Measurements from ENCODE around the gene POP7. TPM values are rescaled to one million over a fixed set of nuclear protein-coding genes. Genes with fewer than 3 reads are reported as not detected.

Gene POP7
- total RNA-seq, 2 donors from 2014 or later, result 21.5 to 25.0 TPM

- ATAC-seq, result peak; percentile 30
Measured at GRCh38 chr7:100745184-100745583, 39.3 kb downstream of the POP7 start.

GRCh38 chr7:100752994-100753393 is 47.1 kb downstream of the POP7 start:
- ATAC-seq (no peak), DNase-seq (no peak)
- intact Hi-C loops (cut with DNase I, micrococcal nuclease), result no loop called here

More at GRCh38 chr7:100745184-100745583, 39.3 kb downstream of the POP7 start:
- peak in 1 of 2 donors; percentile 47 for DNase-seq
- intact Hi-C loops (cut with DNase I, micrococcal nuclease), result no loop called here

- intact Hi-C loops (cut with DNase I, micrococcal nuclease), result no loop called here
- no peak for ATAC-seq
Measured at GRCh38 chr7:100753750-100754149, 47.8 kb downstream of the POP7 start.

More at GRCh38 chr7:100753750-100754149, 47.8 kb downstream of the POP7 start:
- DNase-seq, result no peak

Other genes with a start within 250 kb of the POP7 start
- gene SPACDR, start 241.9 kb upstream of the POP7 start, total RNA-seq, result under 1 TPM; 0.31 to 0.39 TPM
- gene TSC22D4, start 226.9 kb upstream of the POP7 start, total RNA-seq, result 10 to 100 TPM; 45.9 to 57.2 TPM
- gene NYAP1, start 222.2 kb upstream of the POP7 start, total RNA-seq, result under 1 TPM; 0.27 to 0.47 TPM
- 10 to 100 TPM; 65.0 to 75.5 TPM for gene AGFG2, start 166.9 kb upstream of the POP7 start, total RNA-seq
- gene SAP25, start 132.2 kb upstream of the POP7 start, total RNA-seq, result 1 to 10 TPM; 1.1 TPM
- gene LRCH4, start 120.0 kb upstream of the POP7 start, total RNA-seq, result 10 to 100 TPM; 66.4 to 69.0 TPM
- under 1 TPM; 0.34 to 0.58 TPM for gene FBXO24, start 119.8 kb upstream of the POP7 start, total RNA-seq
- gene PCOLCE, start 103.8 kb upstream of the POP7 start, total RNA-seq, result 10 to 100 TPM in 1 of 2 donors, 1 to 10 TPM in 1; 8.1 to 15.4 TPM
- 10 to 100 TPM; 15.3 to 18.6 TPM for gene MOSPD3, start 93.6 kb upstream of the POP7 start, total RNA-seq
- under 1 TPM; 0.22 to 0.64 TPM for gene TFR2, start 64.6 kb upstream of the POP7 start, total RNA-seq
- gene ACTL6B, start 49.7 kb upstream of the POP7 start, total RNA-seq, result under 1 TPM in 1 of 2 donors, not detected in 1; 0.42 TPM
- gene GNB2, start 32.4 kb upstream of the POP7 start, total RNA-seq, result 100 to 1,000 TPM; 273 to 279 TPM
- gene GIGYF1, start 11.9 kb upstream of the POP7 start, total RNA-seq, result 10 to 100 TPM; 29.0 to 32.4 TPM
- gene EPO, start 14.3 kb downstream of the POP7 start, total RNA-seq, result not detected
- not detected for gene ZAN, start 27.5 kb downstream of the POP7 start, total RNA-seq
- gene EPHB4, start 121.4 kb downstream of the POP7 start, total RNA-seq, result 10 to 100 TPM; 34.3 to 39.3 TPM
- gene SLC12A9, start 146.6 kb downstream of the POP7 start, total RNA-seq, result 10 to 100 TPM; 31.0 to 33.6 TPM
- gene TRIP6, start 161.3 kb downstream of the POP7 start, total RNA-seq, result 10 to 100 TPM; 18.6 to 21.4 TPM
- gene SRRT, start 169.0 kb downstream of the POP7 start, total RNA-seq, result 100 to 1,000 TPM in 1 of 2 donors, 10 to 100 TPM in 1; 85.9 to 116 TPM
- gene UFSP1, start 183.6 kb downstream of the POP7 start, total RNA-seq, result 1 to 10 TPM; 2.2 to 2.7 TPM
- gene ACHE, start 189.8 kb downstream of the POP7 start, total RNA-seq, result 10 to 100 TPM; 18.4 to 29.2 TPM
- 100 to 1,000 TPM; 144 to 185 TPM for gene MUC3A, start 243.4 kb downstream of the POP7 start, total RNA-seq

Data from left colon (tissue), 2 donors.